Activated gamma-delta T cell treated with Interleukin-2 at 50 U/mL for 16 hours (primary cell): ENCODE measurements around the gene METTL17.
"Not testable (repeated sequence)": the region's sequence is repeated elsewhere in the genome, so short reads cannot be mapped to it uniquely, and the experiment has no call there.

Source experiments
- DNase-seq: peaks from one replicate; pipeline ENCODE4 v3.0.0-alpha.2; 2020

METTL17 gene

GRCh38 chr14:21025371-21026273 lies 35.8 kb downstream of the METTL17 start:
- DNase-seq, result no peak

- no peak for DNase-seq
These were observed 36.7 kb downstream of the METTL17 start for GRCh38 chr14:21026274-21026987.

GRCh38 chr14:21026988-21027315 lies 37.2 kb downstream of the METTL17 start:
- DNase-seq, result no peak

GRCh38 chr14:21029917-21030316 lies 40.1 kb downstream of the METTL17 start, which contains the start of gene TPPP2:
Gene TPPP2, plus strand, starts transcription at chr14:21030217. Its CDS starts 365 bp downstream, at chr14:21030582.
- DNase-seq, result no peak

GRCh38 chr14:21030531-21030930 lies 40.8 kb downstream of the METTL17 start:
- no peak for DNase-seq

- no peak for DNase-seq
These were observed 42.7 kb downstream of the METTL17 start for GRCh38 chr14:21032326-21033132.

- DNase-seq, result no peak
These were observed 43.4 kb downstream of the METTL17 start for GRCh38 chr14:21033133-21033698.

GRCh38 chr14:21034707-21035106 lies 44.9 kb downstream of the METTL17 start, which contains the start of gene RNASE13:
Gene RNASE13, minus strand, starts transcription at chr14:21034807. Its CDS starts 519 bp downstream, at chr14:21034288.
- no peak for DNase-seq

GRCh38 chr14:21036751-21037150 lies 47.0 kb downstream of the METTL17 start:
- no peak for DNase-seq

GRCh38 chr14:21037156-21037555 lies 47.4 kb downstream of the METTL17 start:
- DNase-seq, result no peak

GRCh38 chr14:21038441-21039422 lies 49.0 kb downstream of the METTL17 start:
- no peak for DNase-seq

GRCh38 chr14:21039585-21040369 lies 50.0 kb downstream of the METTL17 start:
- DNase-seq, result no peak

GRCh38 chr14:21040370-21040925 lies 50.7 kb downstream of the METTL17 start:
- DNase-seq, result no peak

GRCh38 chr14:21040941-21041340 lies 51.2 kb downstream of the METTL17 start:
- DNase-seq, result not testable (repeated sequence)

GRCh38 chr14:21041676-21042433 lies 52.1 kb downstream of the METTL17 start, which contains the start of gene RNASE7:
Gene RNASE7, plus strand, starts transcription at chr14:21042362. Its CDS starts 631 bp downstream, at chr14:21042993.
- no peak for DNase-seq

GRCh38 chr14:21042918-21043317 lies 53.1 kb downstream of the METTL17 start:
- no peak for DNase-seq

- DNase-seq, result no peak
These were observed 53.7 kb downstream of the METTL17 start for GRCh38 chr14:21043387-21043973.

- no peak for DNase-seq
These were observed 54.3 kb downstream of the METTL17 start for GRCh38 chr14:21043974-21044618.
